ENCODE data around the gene TRPM4. TPM values are rescaled to one million over a fixed set of nuclear protein-coding genes. Genes with fewer than 3 reads are reported as not detected.

The TRPM4 gene
- total and polyA plus RNA-seq, 2 donors (not counting 3 experiments of a cell fraction or from before 2014, with no cell fraction given) = 17.6 to 38.9 TPM

GRCh38 chr19:49117677-49118564 is 39.7 kb upstream of the TRPM4 start:
- FAIRE-seq = peak; percentile 66
- Histone ChIP-seq H3K9me1 (replicated peaks; ENCODE audit: control insufficient read depth, extremely low read depth, insufficient read depth, low read length) (no peaks in the 10 kb centered on the region), H3K9ac (replicated peaks; ENCODE audit: extremely low read depth, insufficient read depth, low read length) (no peak overlapping the region), H2AFZ (ENCODE audit: low read depth, low read length) (peak overlapping the region; percentile 80), H3K36me3 (ENCODE audit: control insufficient read depth in 2 of 2, extremely low read depth in 1 of 2, insufficient read depth in 2 of 2, low read length in 2 of 2) (no peaks in the 10 kb centered on the region), H3K79me2 (ENCODE audit: control insufficient read depth, insufficient read depth, low read length) (no peaks in the 10 kb centered on the region), H3K9me3 (replicated peaks; ENCODE audit: control insufficient read depth, insufficient read depth, low read length) (no peaks in the 10 kb centered on the region), H4K20me1 (replicated peaks; ENCODE audit: control insufficient read depth, extremely low read depth, insufficient read depth, low read length) (no peaks in the 10 kb centered on the region), H3K27ac (ENCODE audit: insufficient read depth, low read depth, low read length) (no peak overlapping the region), H3K4me3 (replicated peaks in 1 of 3; ENCODE audit: insufficient read depth in 1 of 3, low read depth in 1 of 3, low read length in 3 of 3) (peak overlapping the region; percentile 16 to 65 (median 57)), H3K27me3 (ENCODE audit: control insufficient read depth in 2 of 2, insufficient read depth in 2 of 2, low read length in 2 of 2) (peaks cover 4 to 8% of the 10 kb centered on the region in 2 experiments), H3K4me1 (ENCODE audit: control insufficient read depth, extremely low read depth, insufficient read depth, low read length) (peaks cover 15% of the 10 kb centered on the region), H3K4me2 (ENCODE audit: insufficient read depth, low read length) (peak overlapping the region; percentile 41)
- TF ChIP-seq, protein P1, sequence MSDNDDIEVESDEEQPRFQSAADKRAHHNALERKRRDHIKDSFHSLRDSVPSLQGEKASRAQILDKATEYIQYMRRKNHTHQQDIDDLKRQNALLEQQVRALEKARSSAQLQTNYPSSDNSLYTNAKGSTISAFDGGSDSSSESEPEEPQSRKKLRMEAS (IDR thresholded peaks at IDR 0.05; ENCODE audit: insufficient read depth, insufficient read length) = no peak
- TF ChIP-seq FOS (IDR thresholded peaks at IDR 0.05; ENCODE audit: borderline replicate concordance, insufficient read depth, low read length) = no peak
- BruUV-seq (replicated peaks) = no TSS peak
- no peak for DNase-seq (ENCODE audit: low read depth, low spot score)
- intact Hi-C loops (cut with micrococcal nuclease) = loop anchor here (5.0 kb wide), 1 partner anchor 79 kb away; no protein-coding TSS in a partner anchor
- dilution Hi-C loops (cut with MboI; ENCODE audit: extremely low pct_ligation_motif_present, low sequenced_read_pairs) = no loop called here
- POLR2A ChIA-PET = interaction anchor here (0.6 kb wide), 1 partner anchor 33 kb away, joined by 4 read pairs; no protein-coding TSS in a partner anchor
- CTCF ChIA-PET = interaction anchor here (0.6 to 6.5 kb wide), 6 partner anchors 11 to 244 kb away, joined by 3 to 60 read pairs (median 4); partner anchors contain the start of gene TEAD2

DNA sequence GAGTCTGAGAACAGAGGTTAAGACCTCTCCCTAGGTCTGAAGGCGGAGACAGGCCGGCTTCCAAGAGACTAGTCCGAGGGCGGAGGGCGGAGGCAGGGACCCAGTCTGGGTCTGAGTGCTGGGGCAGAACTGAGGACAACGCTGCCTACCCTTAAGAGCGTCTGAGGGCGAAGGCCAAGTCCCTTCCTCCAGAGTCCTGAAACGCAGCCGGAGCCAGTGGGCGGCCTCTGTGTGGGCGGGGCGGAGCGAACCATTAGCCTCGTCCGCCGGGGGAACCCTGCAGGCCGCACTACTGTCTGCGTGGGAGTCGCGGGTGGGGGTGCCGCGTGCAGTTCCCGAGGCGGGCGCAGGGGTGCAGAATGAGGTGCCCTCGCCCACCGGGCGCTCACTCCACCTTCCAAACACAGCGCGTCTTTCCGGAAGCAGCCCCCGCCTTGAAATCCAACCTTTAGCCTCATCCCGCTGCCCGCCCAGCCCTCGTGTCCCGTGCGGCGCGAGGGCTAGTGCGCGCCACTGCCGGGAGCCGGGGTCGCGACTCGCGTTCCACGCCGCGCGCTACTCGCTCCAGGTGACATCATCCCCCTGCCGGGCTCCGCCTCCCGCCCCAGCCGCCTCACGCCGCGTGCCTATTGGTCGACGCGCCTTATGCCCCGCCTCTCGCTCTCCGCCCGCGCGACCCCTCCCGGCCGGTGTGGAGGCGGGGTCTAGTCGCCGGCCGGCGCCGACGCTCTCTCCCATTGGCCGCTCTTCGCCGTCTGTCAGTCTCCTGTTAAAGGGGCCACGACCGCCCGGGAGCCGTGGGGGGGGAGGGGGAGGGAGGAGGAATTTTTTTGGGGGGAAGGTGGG is 38.8 kb upstream of the TRPM4 start, which contains the start of gene C19orf73:
C19orf73 (minus strand) TSS at position 579 of the 846 bp plus-strand sequence; CDS start at position 458, 121 bp downstream.
- Histone ChIP-seq H3K9me3 (replicated peaks; ENCODE audit: control insufficient read depth, insufficient read depth, low read length) (no peaks in the 10 kb centered on the region), H3K79me2 (ENCODE audit: control insufficient read depth, insufficient read depth, low read length) (no peaks in the 10 kb centered on the region), H3K27ac (ENCODE audit: insufficient read depth, low read depth, low read length) (peak within 1 kb of the TSS; percentile 63), H3K4me2 (ENCODE audit: insufficient read depth, low read length) (peak within 1 kb of the TSS; percentile 41), H3K4me3 (replicated peaks in 1 of 3; ENCODE audit: insufficient read depth in 1 of 3, low read depth in 1 of 3, low read length in 3 of 3) (peak within 1 kb of the TSS; percentile 16 to 65 (median 57)), H3K4me1 (ENCODE audit: control insufficient read depth, extremely low read depth, insufficient read depth, low read length) (peaks cover 14% of the 10 kb centered on the region), H3K9me1 (replicated peaks; ENCODE audit: control insufficient read depth, extremely low read depth, insufficient read depth, low read length) (no peaks in the 10 kb centered on the region), H3K9ac (replicated peaks; ENCODE audit: extremely low read depth, insufficient read depth, low read length) (peak within 1 kb of the TSS; percentile 69), H3K36me3 (ENCODE audit: control insufficient read depth in 2 of 2, extremely low read depth in 1 of 2, insufficient read depth in 2 of 2, low read length in 2 of 2) (no peaks in the 10 kb centered on the region), H2AFZ (ENCODE audit: low read depth, low read length) (peak within 1 kb of the TSS; percentile 80), H3K27me3 (ENCODE audit: control insufficient read depth in 2 of 2, insufficient read depth in 2 of 2, low read length in 2 of 2) (peaks cover 4 to 8% of the 10 kb centered on the region in 2 experiments), H4K20me1 (replicated peaks; ENCODE audit: control insufficient read depth, extremely low read depth, insufficient read depth, low read length) (no peaks in the 10 kb centered on the region)
- CTCF ChIA-PET = interaction anchor here (0.6 to 6.5 kb wide), 5 partner anchors 21 to 243 kb away, joined by 3 to 60 read pairs (median 13); partner anchors contain the start of gene TEAD2
- BruUV-seq (replicated peaks) = TSS peak; percentile 93
- FAIRE-seq (peak; percentile 98), DNase-seq (ENCODE audit: low read depth, low spot score) (peak; percentile 94)
- TF ChIP-seq FOS (IDR thresholded peaks at IDR 0.05; ENCODE audit: borderline replicate concordance, insufficient read depth, low read length) (no peak), EZH2 (IDR thresholded peaks at IDR 0.05; ENCODE audit: borderline replicate concordance, low read depth, low read length, severe bottlenecking) (no peak), POLR2AphosphoS5 (IDR thresholded peaks at IDR 0.05; ENCODE audit: insufficient read depth, low read depth, low read length) (peak; percentile 62), POLR2A (IDR thresholded peaks at IDR 0.05; ENCODE audit: low read depth, low read length) (peak; percentile 53), JUN (IDR thresholded peaks at IDR 0.05; ENCODE audit: borderline replicate concordance, insufficient read depth, insufficient read length, low read depth) (no peak), MYC (IDR thresholded peaks at IDR 0.05; ENCODE audit: low read depth, low read length) (no peak), GATA2 (IDR thresholded peaks at IDR 0.05; ENCODE audit: insufficient read depth, insufficient read length, low read depth, low read length) (no peak)
- TF ChIP-seq, protein P2, sequence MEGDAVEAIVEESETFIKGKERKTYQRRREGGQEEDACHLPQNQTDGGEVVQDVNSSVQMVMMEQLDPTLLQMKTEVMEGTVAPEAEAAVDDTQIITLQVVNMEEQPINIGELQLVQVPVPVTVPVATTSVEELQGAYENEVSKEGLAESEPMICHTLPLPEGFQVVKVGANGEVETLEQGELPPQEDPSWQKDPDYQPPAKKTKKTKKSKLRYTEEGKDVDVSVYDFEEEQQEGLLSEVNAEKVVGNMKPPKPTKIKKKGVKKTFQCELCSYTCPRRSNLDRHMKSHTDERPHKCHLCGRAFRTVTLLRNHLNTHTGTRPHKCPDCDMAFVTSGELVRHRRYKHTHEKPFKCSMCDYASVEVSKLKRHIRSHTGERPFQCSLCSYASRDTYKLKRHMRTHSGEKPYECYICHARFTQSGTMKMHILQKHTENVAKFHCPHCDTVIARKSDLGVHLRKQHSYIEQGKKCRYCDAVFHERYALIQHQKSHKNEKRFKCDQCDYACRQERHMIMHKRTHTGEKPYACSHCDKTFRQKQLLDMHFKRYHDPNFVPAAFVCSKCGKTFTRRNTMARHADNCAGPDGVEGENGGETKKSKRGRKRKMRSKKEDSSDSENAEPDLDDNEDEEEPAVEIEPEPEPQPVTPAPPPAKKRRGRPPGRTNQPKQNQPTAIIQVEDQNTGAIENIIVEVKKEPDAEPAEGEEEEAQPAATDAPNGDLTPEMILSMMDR (IDR thresholded peaks at IDR 0.05; ENCODE audit: extremely low read depth in 1 of 2, insufficient read depth in 1 of 2, low read depth in 1 of 2, low read length in 2 of 2) = peak in 1 of 2 donors; percentile 7
- TF ChIP-seq, protein P1 (IDR thresholded peaks at IDR 0.05; ENCODE audit: insufficient read depth, insufficient read length) = peak; percentile 55
- POLR2A ChIA-PET = interaction anchor here (0.6 kb wide), 1 partner anchor 32 kb away, joined by 4 read pairs; no protein-coding TSS in a partner anchor
- intact Hi-C loops (cut with micrococcal nuclease) = loop anchor here (1.0 to 5.0 kb wide), 2 partner anchors 31 to 79 kb away; no protein-coding TSS in a partner anchor
- dilution Hi-C loops (cut with MboI; ENCODE audit: extremely low pct_ligation_motif_present, low sequenced_read_pairs) = no loop called here

Data from endothelial cell of umbilical vein (primary cell).